Left colon (tissue), 2 donors: ENCODE results near the gene NPIPB8. TPM values are rescaled to one million over a fixed set of nuclear protein-coding genes. Genes with fewer than 3 reads are reported as not detected.
"Not testable (repeated sequence)": the region's sequence is repeated elsewhere in the genome, so short reads cannot be mapped to it uniquely, and the experiment has no call there.

Source experiments
- ATAC-seq: fragments of 200-7000 bp; cut with Tn5 transposase; one replicate; pipeline ENCODE4 v1.9.1; 2020; ENCODE audit warnings: mild to moderate bottlenecking, moderate library complexity
- DNase-seq, 2 donors: peaks; one replicate each; pipeline ENCODE4 v3.0.0-alpha.2; 2020
- intact Hi-C, 2 donors: fragments of 100-400 bp; cut with DNase I in 1 of 2; cut with micrococcal nuclease in 1 of 2; formaldehyde crosslinking; loops; one replicate each; pipeline versions ENCODE4 v1.11.2 to v1.14.0; 2022; cut with DNase I, micrococcal nuclease
- total RNA-seq, 2 donors: library from RNA; stranded (reverse); fragmentation: NEBNext Ultra II Directional; extraction: Animal tissue kit (Norgen Biotek cat#: 25700); gene quantifications; one replicate each; pipeline ENCODE4 v1.2.1, GENCODE V29; 2021
- donor health status: DM: no; HTN: no; CAD: no.
- donor health status: DM: yes; HTN: yes; CAD: no.

Gene NPIPB8
- total RNA-seq, 2 donors from 2014 or later: 1.6 to 5.7 TPM

- ATAC-seq, intact Hi-C loops, DNase-seq: not testable (repeated sequence)
Measured at GRCh38 chr16:28704246-28704645, 66.4 kb downstream of the NPIPB8 start.

Other genes with a start within 250 kb of the NPIPB8 start
- gene EIF3CL, start 234.2 kb upstream of the NPIPB8 start, total RNA-seq: 10 to 100 TPM; 19.8 to 76.1 TPM
- under 1 TPM in 1 of 2 donors, not detected in 1; 0.21 TPM for gene NPIPB7, start 165.7 kb upstream of the NPIPB8 start, total RNA-seq
- 100 to 1,000 TPM in 1 of 2 donors, 10 to 100 TPM in 1; 84.0 to 142 TPM for gene CLN3, start 146.0 kb upstream of the NPIPB8 start, total RNA-seq
- 10 to 100 TPM; 49.8 to 96.0 TPM for gene APOBR, start 143.4 kb upstream of the NPIPB8 start, total RNA-seq
- gene IL27, start 131.2 kb upstream of the NPIPB8 start, total RNA-seq: not detected
- 100 to 1,000 TPM in 1 of 2 donors, 10 to 100 TPM in 1; 52.2 to 106 TPM for gene NUPR1, start 99.1 kb upstream of the NPIPB8 start, total RNA-seq
- 10 to 100 TPM; 21.7 to 26.4 TPM for gene SGF29, start 84.1 kb upstream of the NPIPB8 start, total RNA-seq
- gene SULT1A2, start 41.0 kb upstream of the NPIPB8 start, total RNA-seq: 10 to 100 TPM; 26.9 to 30.6 TPM
- 100 to 1,000 TPM; 115 to 135 TPM for gene SULT1A1, start 28.0 kb upstream of the NPIPB8 start, total RNA-seq
- gene EIF3C, start 73.4 kb downstream of the NPIPB8 start, total RNA-seq: 100 to 1,000 TPM; 550 to 645 TPM
- 1 to 10 TPM; 3.0 to 4.0 TPM for gene NPIPB9, start 113.7 kb downstream of the NPIPB8 start, total RNA-seq
- 10 to 100 TPM; 86.6 to 98.5 TPM for gene ATXN2L, start 184.9 kb downstream of the NPIPB8 start, total RNA-seq
- gene TUFM, start 208.3 kb downstream of the NPIPB8 start, total RNA-seq: 100 to 1,000 TPM; 221 to 301 TPM
- 10 to 100 TPM; 84.3 to 90.0 TPM for gene SH2B1, start 225.8 kb downstream of the NPIPB8 start, total RNA-seq
- 1 to 10 TPM in 1 of 2 donors, under 1 TPM in 1; 0.47 to 1.3 TPM for gene ATP2A1, start 240.4 kb downstream of the NPIPB8 start, total RNA-seq